Vagina (tissue), 2 donors: ENCODE measurements around the gene CDK2AP2.

ENCODE experiments used
- POLR2AphosphoS5 ChIP-seq, 2 donors: sonication (generic); formaldehyde crosslinking; IDR thresholded peaks; one replicate each; pipeline ENCODE4 v1.9.0; 2017; ENCODE audit warnings: antibody characterized with exemption in 2 of 2, mild to moderate bottlenecking in 2 of 2, low read depth in 1 of 2; ENCODE audit not compliant: insufficient read depth in 1 of 2
- TF ChIP-seq, protein P1 (sequence below), 3 experiments: fragments of 450-650 bp in 2 of 3; fragments of 200-600 bp in 1 of 3; sonication (generic) in 1 of 3; IDR thresholded peaks; one replicate each; pipeline ENCODE4 v1.5.1; 2017 to 2019; ENCODE audit warnings: antibody characterized with exemption in 3 of 3, mild to moderate bottlenecking in 2 of 3, moderate library complexity in 2 of 3

DNA sequence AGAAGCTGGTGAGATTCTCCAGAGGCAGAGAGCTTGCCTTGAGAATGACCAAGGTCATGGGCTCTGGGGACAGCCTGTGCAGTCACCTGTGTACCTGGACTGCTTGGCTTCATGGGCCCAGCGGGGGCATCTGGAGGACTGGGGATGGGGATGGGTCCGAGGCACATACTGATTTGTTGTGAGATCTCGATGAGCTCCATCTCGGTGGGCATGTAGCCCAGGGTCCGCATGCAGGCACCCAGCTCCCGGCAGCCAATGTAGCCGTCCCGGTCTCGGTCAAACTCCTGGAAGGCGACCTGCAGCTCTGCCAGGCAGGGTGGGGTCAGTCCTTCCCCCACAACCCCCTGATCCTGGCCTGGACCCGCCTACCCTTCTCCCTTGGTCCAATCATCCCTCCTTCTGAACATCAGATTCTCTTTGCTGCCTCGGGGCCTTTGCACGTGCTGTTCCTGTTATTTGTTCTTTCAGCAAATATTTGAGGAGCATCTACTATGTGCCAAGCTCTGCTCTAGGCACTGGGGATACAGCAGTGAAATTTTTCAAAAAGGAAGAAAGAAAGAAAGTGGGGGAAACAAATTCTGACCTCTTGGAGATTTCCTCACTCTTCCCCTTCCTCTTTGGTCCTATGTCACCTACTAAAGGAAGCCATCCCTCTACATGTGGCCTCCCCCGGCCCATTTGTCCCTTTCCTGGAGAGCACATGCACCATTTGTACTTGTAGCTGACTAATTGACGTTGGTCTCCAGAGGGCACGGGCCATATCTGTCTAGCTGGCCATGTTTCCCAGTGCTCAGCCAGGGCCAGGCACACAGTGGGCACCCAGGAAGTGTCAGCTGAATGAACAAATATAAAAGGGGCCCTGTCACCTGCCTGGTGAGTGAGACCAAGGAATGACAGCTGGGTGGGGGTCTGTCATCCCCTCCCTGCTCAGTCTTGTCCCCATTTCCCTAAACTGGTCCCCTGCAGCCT is 13.2 kb upstream of the CDK2AP2 start:
- TF ChIP-seq, protein P1, sequence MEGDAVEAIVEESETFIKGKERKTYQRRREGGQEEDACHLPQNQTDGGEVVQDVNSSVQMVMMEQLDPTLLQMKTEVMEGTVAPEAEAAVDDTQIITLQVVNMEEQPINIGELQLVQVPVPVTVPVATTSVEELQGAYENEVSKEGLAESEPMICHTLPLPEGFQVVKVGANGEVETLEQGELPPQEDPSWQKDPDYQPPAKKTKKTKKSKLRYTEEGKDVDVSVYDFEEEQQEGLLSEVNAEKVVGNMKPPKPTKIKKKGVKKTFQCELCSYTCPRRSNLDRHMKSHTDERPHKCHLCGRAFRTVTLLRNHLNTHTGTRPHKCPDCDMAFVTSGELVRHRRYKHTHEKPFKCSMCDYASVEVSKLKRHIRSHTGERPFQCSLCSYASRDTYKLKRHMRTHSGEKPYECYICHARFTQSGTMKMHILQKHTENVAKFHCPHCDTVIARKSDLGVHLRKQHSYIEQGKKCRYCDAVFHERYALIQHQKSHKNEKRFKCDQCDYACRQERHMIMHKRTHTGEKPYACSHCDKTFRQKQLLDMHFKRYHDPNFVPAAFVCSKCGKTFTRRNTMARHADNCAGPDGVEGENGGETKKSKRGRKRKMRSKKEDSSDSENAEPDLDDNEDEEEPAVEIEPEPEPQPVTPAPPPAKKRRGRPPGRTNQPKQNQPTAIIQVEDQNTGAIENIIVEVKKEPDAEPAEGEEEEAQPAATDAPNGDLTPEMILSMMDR (IDR thresholded peaks at IDR 0.05): no peak
- TF ChIP-seq POLR2AphosphoS5 (IDR thresholded peaks at IDR 0.05; ENCODE audit: insufficient read depth in 1 of 2, low read depth in 1 of 2): no peak
